ENCODE results near the gene IL24.

Gene IL24

GRCh38 chr1:206895837-206896242, 1.4 kb upstream of the IL24 start:
- no peaks in the 10 kb centered on the region for H3K9me2 ChIP-seq (replicated peaks; ENCODE audit: control insufficient read depth, low read length)
- H3F3A ChIP-seq (ENCODE audit: control insufficient read depth, insufficient read depth): no peaks in the 10 kb centered on the region
- H3K36me3 ChIP-seq (ENCODE audit: control insufficient read depth, low read length): no peaks in the 10 kb centered on the region
- H3K79me2 ChIP-seq (ENCODE audit: control insufficient read depth, low read length): no peaks in the 10 kb centered on the region
- peaks cover 4% of the 10 kb centered on the region for H3K4me1 ChIP-seq (ENCODE audit: control insufficient read depth, low read length)
- no peak overlapping the region for H3K4me2 ChIP-seq (ENCODE audit: low read length)
- no peak overlapping the region for H3K4me3 ChIP-seq (ENCODE audit: low read length)
- H3K27me3 ChIP-seq (ENCODE audit: control insufficient read depth, low read length): peaks cover 32% of the 10 kb centered on the region
- TF ChIP-seq CTCF (IDR thresholded peaks at IDR 0.05; ENCODE audit: low read depth, low read length, poor library complexity, severe bottlenecking) (no peak), EZH2phosphoT487 (IDR thresholded peaks at IDR 0.05; ENCODE audit: borderline replicate concordance, low read length) (no peak)
- H3K27ac ChIP-seq (ENCODE audit: low read depth, low read length): no peak overlapping the region
- H3K9me3 ChIP-seq (ENCODE audit: control insufficient read depth, insufficient read depth, low read length): no peaks in the 10 kb centered on the region
- no peaks in the 10 kb centered on the region for H4K20me1 ChIP-seq (ENCODE audit: control insufficient read depth, insufficient read depth, low read depth, low read length)

DNA sequence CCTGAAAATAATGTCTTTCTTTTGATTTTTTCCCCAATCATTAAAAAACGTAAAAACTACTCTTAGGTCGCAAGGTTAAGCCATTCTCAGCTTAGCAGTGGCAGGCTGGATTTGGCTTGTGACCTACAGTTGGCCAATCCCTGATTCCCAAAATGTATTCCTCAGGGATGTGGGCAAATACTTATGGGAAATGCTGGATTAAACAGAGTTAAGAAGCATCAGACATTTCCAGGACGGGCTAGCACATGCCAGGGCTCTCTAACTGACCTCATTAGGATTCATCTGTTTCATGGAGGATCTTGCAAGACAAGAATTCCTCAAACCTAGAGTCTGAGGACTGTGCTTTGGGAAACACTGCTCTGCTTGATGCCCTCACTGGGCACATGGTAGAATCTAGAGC, 982 bp upstream of the IL24 start:
- H3K27me3 ChIP-seq (ENCODE audit: control insufficient read depth, low read length): peaks cover 32% of the 10 kb centered on the region
- H3K36me3 ChIP-seq (ENCODE audit: control insufficient read depth, low read length): no peaks in the 10 kb centered on the region
- H3K4me2 ChIP-seq (ENCODE audit: low read length): no peak overlapping the region
- no peak overlapping the region for H3K27ac ChIP-seq (ENCODE audit: low read depth, low read length)
- no peaks in the 10 kb centered on the region for H3K9me3 ChIP-seq (ENCODE audit: control insufficient read depth, insufficient read depth, low read length)
- TF ChIP-seq EZH2phosphoT487 (IDR thresholded peaks at IDR 0.05; ENCODE audit: borderline replicate concordance, low read length) (no peak), CTCF (IDR thresholded peaks at IDR 0.05; ENCODE audit: low read depth, low read length, poor library complexity, severe bottlenecking) (no peak)
- H3K9me2 ChIP-seq (replicated peaks; ENCODE audit: control insufficient read depth, low read length): no peaks in the 10 kb centered on the region
- H4K20me1 ChIP-seq (ENCODE audit: control insufficient read depth, insufficient read depth, low read depth, low read length): no peaks in the 10 kb centered on the region
- no peaks in the 10 kb centered on the region for H3K79me2 ChIP-seq (ENCODE audit: control insufficient read depth, low read length)
- no peak overlapping the region for H3K4me3 ChIP-seq (ENCODE audit: low read length)
- H3F3A ChIP-seq (ENCODE audit: control insufficient read depth, insufficient read depth): no peaks in the 10 kb centered on the region
- peaks cover under 1% of the 10 kb centered on the region for H3K4me1 ChIP-seq (ENCODE audit: control insufficient read depth, low read length)

GRCh38 chr1:206898089-206898914, 1.1 kb downstream of the IL24 start:
- no peak for TF ChIP-seq CTCF (IDR thresholded peaks at IDR 0.05; ENCODE audit: low read depth, low read length, poor library complexity, severe bottlenecking)
- TF ChIP-seq EZH2phosphoT487 (IDR thresholded peaks at IDR 0.05; ENCODE audit: borderline replicate concordance, low read length): no peak
- Histone ChIP-seq H3K36me3 (ENCODE audit: control insufficient read depth, low read length) (no peaks in the 10 kb centered on the region), H3K79me2 (ENCODE audit: control insufficient read depth, low read length) (no peaks in the 10 kb centered on the region), H3K9me3 (ENCODE audit: control insufficient read depth, insufficient read depth, low read length) (no peaks in the 10 kb centered on the region), H3K9me2 (replicated peaks; ENCODE audit: control insufficient read depth, low read length) (no peaks in the 10 kb centered on the region), H3K4me3 (ENCODE audit: low read length) (no peak overlapping the region), H3K27me3 (ENCODE audit: control insufficient read depth, low read length) (peaks cover 24% of the 10 kb centered on the region), H4K20me1 (ENCODE audit: control insufficient read depth, insufficient read depth, low read depth, low read length) (no peaks in the 10 kb centered on the region), H3K4me1 (ENCODE audit: control insufficient read depth, low read length) (no peaks in the 10 kb centered on the region), H3K27ac (ENCODE audit: low read depth, low read length) (no peak overlapping the region), H3K4me2 (ENCODE audit: low read length) (no peak overlapping the region), H3F3A (ENCODE audit: control insufficient read depth, insufficient read depth) (no peaks in the 10 kb centered on the region)

Data from DOHH2 (cell line).